GM10248 (cell line): ENCODE results near the gene LUZP1.
A peak's percentile ranks its signal among the peaks of the same experiment; 100 is the strongest.

Source experiments
- CTCF ChIA-PET: fragments of 300-600 bp; sonication (Branson Sonifier 250); formaldehyde crosslinking; extraction: SDS; loops from one replicate; lab custom pipeline; 2021; ENCODE audit warnings: antibody characterized with exemption; lab: Yijun Ruan, JAX
- POLR2A ChIA-PET: fragments of 350-650 bp; sonication (Branson Sonifier 250); formaldehyde crosslinking; extraction: SDS; loops from one replicate; lab custom pipeline; 2020; ENCODE audit warnings: antibody characterized with exemption; lab: Yijun Ruan, JAX
- DNase-seq: peaks from one replicate; pipeline ENCODE4 v3.0.0; 2012; ENCODE audit errors: extremely low spot score
- CTCF ChIP-seq: IDR thresholded peaks from 2 replicates; pipeline ENCODE4 v1.5.1; 2012; ENCODE audit warnings: mild to moderate bottlenecking, low read depth; ENCODE audit errors: extremely low read depth, missing control alignments, control extremely low read depth

The LUZP1 gene

DNA sequence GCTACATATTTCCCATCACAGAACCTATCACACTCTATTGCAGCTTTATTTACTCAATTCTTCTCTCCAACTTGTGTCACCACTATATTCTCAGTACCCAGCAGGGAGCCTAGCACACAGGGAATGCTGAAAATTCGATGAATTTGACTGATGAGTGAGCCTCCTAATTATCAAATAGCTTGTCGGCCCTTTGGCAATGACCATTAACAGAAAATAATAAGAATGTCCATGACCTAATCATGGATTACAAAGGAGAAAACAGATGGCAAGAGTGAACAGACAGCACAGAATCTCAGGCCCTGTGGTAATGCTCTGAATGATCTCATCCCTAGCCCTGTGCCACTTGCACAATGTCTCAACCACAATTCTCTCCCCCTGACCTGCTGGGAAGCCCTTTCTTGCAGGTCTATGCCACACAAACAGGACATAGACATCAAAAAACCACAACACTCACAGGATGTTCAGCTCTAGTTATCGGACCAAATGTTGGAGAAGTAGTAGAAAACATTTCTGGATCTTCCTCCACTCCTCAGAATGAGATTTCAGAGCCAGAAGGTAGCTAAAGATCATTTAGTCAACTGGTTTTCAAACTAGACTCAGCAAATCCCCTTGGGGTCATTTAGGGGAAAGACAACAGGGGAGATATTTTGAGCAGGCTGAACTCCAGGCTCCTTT is 68.4 kb downstream of the LUZP1 start:
- ChIA-PET CTCF (interaction anchor here (0.9 to 20.1 kb wide), 17 partner anchors 10 to 440 kb away, joined by 3 to 641 read pairs (median 5); no protein-coding TSS in a partner anchor), POLR2A (no interaction called here)
- no peak for DNase-seq
- no peak for TF ChIP-seq CTCF

GRCh38 chr1:23099171-23099536 is 69.5 kb downstream of the LUZP1 start:
- DNase-seq, result no peak
- CTCF ChIA-PET, result interaction anchor here (0.6 to 20.1 kb wide), 32 partner anchors 10 to 441 kb away, joined by 3 to 641 read pairs (median 4); no protein-coding TSS in a partner anchor
- POLR2A ChIA-PET, result no interaction called here
- no peak for TF ChIP-seq CTCF

DNA sequence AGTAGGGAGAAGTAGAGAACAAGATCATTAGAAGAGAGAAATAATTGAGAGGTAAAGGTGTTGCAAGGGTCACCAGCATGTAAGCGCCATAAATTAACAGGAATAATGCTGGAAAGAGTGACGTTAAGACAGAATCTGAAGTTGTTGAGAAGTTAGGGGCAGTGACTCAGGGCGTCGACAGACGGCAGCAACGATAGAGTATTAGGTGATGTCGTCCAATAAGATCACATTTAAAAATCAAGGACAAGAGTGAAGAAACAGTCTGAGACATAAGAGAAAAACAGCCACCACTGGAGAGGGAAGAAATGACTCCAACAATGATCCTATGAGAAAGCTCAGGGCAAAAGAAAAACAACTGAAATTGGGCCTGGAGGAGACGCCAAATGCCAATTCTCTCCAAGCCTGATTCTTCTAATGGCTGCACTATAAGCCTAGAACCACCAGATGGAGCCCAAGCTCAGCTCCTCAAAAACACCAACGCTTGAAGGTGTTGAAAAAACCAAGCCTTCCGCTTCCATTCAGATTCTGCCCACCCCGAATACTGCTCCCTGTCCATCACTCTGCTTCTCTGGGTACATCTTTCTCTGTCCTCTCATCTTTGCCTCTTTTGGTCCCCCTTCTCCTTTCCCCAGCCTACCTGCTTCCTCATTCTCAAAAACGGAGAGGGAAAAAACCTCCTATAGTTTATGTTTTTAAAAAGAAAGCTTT is 70.0 kb downstream of the LUZP1 start:
- peak; percentile 64 for DNase-seq
- TF ChIP-seq CTCF, result peak; percentile 84
- CTCF ChIA-PET, result interaction anchor here (0.6 to 20.1 kb wide), 33 partner anchors 10 to 154 kb away, joined by 3 to 641 read pairs (median 4); no protein-coding TSS in a partner anchor
- POLR2A ChIA-PET, result interaction anchor here (0.5 kb wide), 1 partner anchor 33 kb away, joined by 7 read pairs; no protein-coding TSS in a partner anchor

- no peak for DNase-seq
- CTCF ChIA-PET, result interaction anchor here (1.0 to 20.1 kb wide), 5 partner anchors 8 to 84 kb away, joined by 3 to 641 read pairs (median 22); no protein-coding TSS in a partner anchor
- POLR2A ChIA-PET, result no interaction called here
- no peak for TF ChIP-seq CTCF
Measured at GRCh38 chr1:23097316-23097715, 71.3 kb downstream of the LUZP1 start.

- DNase-seq, result no peak
- no peak for TF ChIP-seq CTCF
- POLR2A ChIA-PET, result no interaction called here
- CTCF ChIA-PET, result interaction anchor here (1.4 to 20.1 kb wide), 3 partner anchors 10 to 135 kb away, joined by 3 to 641 read pairs (median 5); no protein-coding TSS in a partner anchor
Measured at GRCh38 chr1:23092447-23092846, 76.2 kb downstream of the LUZP1 start.

DNA sequence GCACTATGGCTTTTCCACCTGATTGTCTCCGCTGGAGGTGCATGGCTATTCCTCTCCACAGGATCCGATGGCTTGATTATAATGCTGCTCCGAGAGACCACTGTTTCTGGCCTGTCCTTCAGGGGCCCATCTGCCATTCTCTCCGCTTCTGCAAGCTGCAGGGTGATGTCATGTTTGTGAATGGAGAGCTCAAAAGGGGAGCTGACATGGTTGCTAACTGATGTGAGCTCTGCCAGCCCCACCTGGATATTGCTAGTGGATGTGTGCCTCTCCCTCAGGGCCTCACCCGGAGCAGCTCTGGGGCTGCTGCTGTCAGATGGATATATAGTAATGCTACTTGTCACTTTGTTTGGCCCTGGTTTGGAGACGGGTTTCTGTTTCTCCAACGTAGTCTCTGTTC is 77.1 kb downstream of the LUZP1 start:
- no peak for DNase-seq
- no peak for TF ChIP-seq CTCF
- CTCF ChIA-PET, result interaction anchor here (1.4 to 20.1 kb wide), 2 partner anchors 90 to 136 kb away, joined by 3 to 641 read pairs; no protein-coding TSS in a partner anchor
- POLR2A ChIA-PET, result no interaction called here
